Calu3 (cell line): ENCODE measurements around the gene BCKDHB. TPM values are rescaled to one million over a fixed set of nuclear protein-coding genes. Genes with fewer than 3 reads are reported as not detected.
"Not testable (repeated sequence)": the region's sequence is repeated elsewhere in the genome, so short reads cannot be mapped to it uniquely, and the experiment has no call there.

Experiments used
- BruUV-seq: library from RNA; stranded (reverse); fragments of 400-500 nt; replicated peaks from 2 replicates; lab custom pipeline; 2021; lab: Mats Ljungman, UMichigan
- CTCF ChIA-PET: fragments of 300-600 bp; sonication (Branson Sonifier 250); formaldehyde crosslinking; loops from one replicate; lab custom pipeline; 2022; ENCODE audit warnings: antibody characterized with exemption; lab: Charles Lee
- DNase-seq: peaks from one replicate; pipeline ENCODE4 v3.0.0; 2022
- H3K27ac Mint-ChIP-seq: one replicate; pipeline ENCODE4 v1.8.0; 2022; ENCODE audit warnings: mixed read lengths; ENCODE audit not compliant: unreplicated experiment
- H3K27me3 Mint-ChIP-seq: one replicate; pipeline ENCODE4 v1.8.0; 2022; ENCODE audit warnings: mixed read lengths; ENCODE audit not compliant: unreplicated experiment
- H3K36me3 Mint-ChIP-seq: one replicate; pipeline ENCODE4 v1.8.0; 2022; ENCODE audit warnings: mild to moderate bottlenecking, moderate library complexity, mixed read lengths; ENCODE audit not compliant: insufficient read depth, unreplicated experiment
- H3K4me1 Mint-ChIP-seq: one replicate; pipeline ENCODE4 v1.8.0; 2022; ENCODE audit warnings: mild to moderate bottlenecking, low read depth, mixed read lengths; ENCODE audit not compliant: unreplicated experiment
- H3K4me3 Mint-ChIP-seq: one replicate; pipeline ENCODE4 v1.8.0; 2022; ENCODE audit warnings: mild to moderate bottlenecking, low read depth, moderate library complexity, mixed read lengths; ENCODE audit not compliant: unreplicated experiment
- H3K9me3 Mint-ChIP-seq: one replicate; pipeline ENCODE4 v1.8.0; 2022; ENCODE audit warnings: low read depth, mixed read lengths; ENCODE audit not compliant: unreplicated experiment
- intact Hi-C: fragments of 100-400 bp; cut with micrococcal nuclease; formaldehyde crosslinking; loops from one replicate; pipeline ENCODE4 v1.10.0; 2022; ENCODE audit not compliant: unreplicated experiment
- total RNA-seq: library from RNA; stranded (reverse); gene quantifications from 2 replicates; pipeline ENCODE4 v1.2.3, GENCODE V29; 2022
- TF ChIP-seq, protein P1 (sequence below): fragments of 200-600 bp; IDR thresholded peaks from one replicate; pipeline ENCODE4 v1.8.0; 2022; ENCODE audit warnings: antibody characterized with exemption; ENCODE audit not compliant: unreplicated experiment

BCKDHB gene
- total RNA-seq, 1 experiment from 2014 or later = 24.9 TPM

DNA sequence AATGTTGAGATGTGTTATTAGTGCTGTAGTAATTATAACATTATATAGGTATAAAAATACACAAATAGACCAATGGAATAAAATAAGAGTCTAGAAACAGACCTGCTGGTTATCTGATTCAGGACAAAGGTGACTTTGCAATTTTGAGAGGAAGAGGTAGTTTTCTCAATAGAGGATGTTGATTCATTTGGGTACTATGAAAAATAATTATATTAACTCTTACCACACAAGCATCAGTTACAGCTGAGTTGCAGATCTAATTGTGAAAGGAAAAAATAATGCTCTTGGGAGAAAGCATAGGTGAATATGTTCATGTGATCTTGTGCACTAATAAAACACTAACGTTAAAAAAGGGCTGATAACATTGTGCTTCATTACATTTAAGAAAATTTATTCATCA lies 103.0 kb downstream of the BCKDHB start:
- H3K4me3 Mint-ChIP-seq = no peak overlapping the region
- H3K9me3 Mint-ChIP-seq = no peaks in the 10 kb centered on the region
- H3K36me3 Mint-ChIP-seq = peaks cover 4% of the 10 kb centered on the region
- peaks cover 21% of the 10 kb centered on the region for H3K4me1 Mint-ChIP-seq
- CTCF ChIA-PET = no interaction called here
- DNase-seq = no peak
- no peaks in the 10 kb centered on the region for H3K27me3 Mint-ChIP-seq
- intact Hi-C loops = no loop called here
- no peak overlapping the region for H3K27ac Mint-ChIP-seq
- BruUV-seq = no TSS peak
- TF ChIP-seq, protein P1, sequence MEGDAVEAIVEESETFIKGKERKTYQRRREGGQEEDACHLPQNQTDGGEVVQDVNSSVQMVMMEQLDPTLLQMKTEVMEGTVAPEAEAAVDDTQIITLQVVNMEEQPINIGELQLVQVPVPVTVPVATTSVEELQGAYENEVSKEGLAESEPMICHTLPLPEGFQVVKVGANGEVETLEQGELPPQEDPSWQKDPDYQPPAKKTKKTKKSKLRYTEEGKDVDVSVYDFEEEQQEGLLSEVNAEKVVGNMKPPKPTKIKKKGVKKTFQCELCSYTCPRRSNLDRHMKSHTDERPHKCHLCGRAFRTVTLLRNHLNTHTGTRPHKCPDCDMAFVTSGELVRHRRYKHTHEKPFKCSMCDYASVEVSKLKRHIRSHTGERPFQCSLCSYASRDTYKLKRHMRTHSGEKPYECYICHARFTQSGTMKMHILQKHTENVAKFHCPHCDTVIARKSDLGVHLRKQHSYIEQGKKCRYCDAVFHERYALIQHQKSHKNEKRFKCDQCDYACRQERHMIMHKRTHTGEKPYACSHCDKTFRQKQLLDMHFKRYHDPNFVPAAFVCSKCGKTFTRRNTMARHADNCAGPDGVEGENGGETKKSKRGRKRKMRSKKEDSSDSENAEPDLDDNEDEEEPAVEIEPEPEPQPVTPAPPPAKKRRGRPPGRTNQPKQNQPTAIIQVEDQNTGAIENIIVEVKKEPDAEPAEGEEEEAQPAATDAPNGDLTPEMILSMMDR = no peak

DNA sequence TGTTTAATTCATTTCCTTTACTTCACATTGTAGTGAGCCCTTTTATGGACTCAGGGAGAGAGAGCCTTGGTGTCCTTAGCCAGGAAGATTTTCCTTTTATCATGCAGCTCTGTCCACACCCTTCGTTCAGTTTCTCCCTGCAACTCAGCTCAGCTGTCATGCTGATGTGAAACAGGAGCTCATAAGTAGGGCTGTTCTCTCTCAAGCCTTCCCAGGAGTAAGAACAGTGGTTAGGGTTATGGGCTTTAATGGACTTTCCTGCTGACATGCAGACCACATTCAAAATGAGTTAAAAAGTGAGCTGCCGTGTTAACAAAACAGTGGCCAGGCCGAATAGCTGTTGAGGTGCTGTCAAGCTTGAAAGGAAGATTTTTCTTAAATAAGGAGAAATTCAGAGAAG lies 104.1 kb downstream of the BCKDHB start:
- no peak for DNase-seq
- H3K4me3 Mint-ChIP-seq = no peak overlapping the region
- BruUV-seq = no TSS peak
- TF ChIP-seq, protein P1 = no peak
- peaks cover 22% of the 10 kb centered on the region for H3K4me1 Mint-ChIP-seq
- intact Hi-C loops = loop anchor here (5.0 to 10.0 kb wide), 3 partner anchors 244 to 1544 kb away; partner anchors contain the start of gene TENT5A
- CTCF ChIA-PET = no interaction called here
- H3K36me3 Mint-ChIP-seq = no peaks in the 10 kb centered on the region
- no peaks in the 10 kb centered on the region for H3K9me3 Mint-ChIP-seq
- no peak overlapping the region for H3K27ac Mint-ChIP-seq
- H3K27me3 Mint-ChIP-seq = no peaks in the 10 kb centered on the region

DNA sequence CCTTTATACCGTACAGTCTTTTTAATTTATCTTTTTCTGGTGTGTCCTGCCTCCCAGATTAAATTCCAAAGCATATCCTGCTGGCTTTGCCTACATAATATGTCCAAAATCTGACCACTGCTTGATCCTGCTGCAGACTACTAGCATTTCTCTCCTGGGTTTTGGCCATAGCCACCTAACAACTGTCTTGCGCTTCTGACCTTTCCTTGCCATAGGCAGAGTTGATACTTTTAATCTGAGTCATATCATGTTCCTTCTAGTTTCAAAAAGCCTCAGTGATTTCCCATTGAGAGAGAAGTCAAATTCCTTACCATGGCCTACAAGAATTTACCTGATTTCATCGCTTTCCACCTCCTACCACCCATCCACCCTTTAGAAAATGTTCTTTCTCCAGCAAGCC lies 104.8 kb downstream of the BCKDHB start:
- DNase-seq = no peak
- no peaks in the 10 kb centered on the region for H3K9me3 Mint-ChIP-seq
- BruUV-seq = no TSS peak
- CTCF ChIA-PET = no interaction called here
- H3K4me3 Mint-ChIP-seq = no peak overlapping the region
- no peaks in the 10 kb centered on the region for H3K36me3 Mint-ChIP-seq
- H3K27ac Mint-ChIP-seq = no peak overlapping the region
- peaks cover 22% of the 10 kb centered on the region for H3K4me1 Mint-ChIP-seq
- intact Hi-C loops = loop anchor here (5.0 to 10.0 kb wide), 3 partner anchors 244 to 1544 kb away; partner anchors contain the start of gene TENT5A
- TF ChIP-seq, protein P1 = no peak
- H3K27me3 Mint-ChIP-seq = no peaks in the 10 kb centered on the region

- DNase-seq, H3K36me3 Mint-ChIP-seq, H3K9me3 Mint-ChIP-seq, H3K27me3 Mint-ChIP-seq, H3K27ac Mint-ChIP-seq, H3K4me3 Mint-ChIP-seq, CTCF ChIA-PET, BruUV-seq: not testable (repeated sequence)
- intact Hi-C loops = loop anchor here (5.0 to 10.0 kb wide), 3 partner anchors 243 to 1543 kb away; partner anchors contain the start of gene TENT5A
- peaks cover 22% of the 10 kb centered on the region for H3K4me1 Mint-ChIP-seq
Observed at GRCh38 chr6:80211890-80212289, 105.4 kb downstream of the BCKDHB start.

DNA sequence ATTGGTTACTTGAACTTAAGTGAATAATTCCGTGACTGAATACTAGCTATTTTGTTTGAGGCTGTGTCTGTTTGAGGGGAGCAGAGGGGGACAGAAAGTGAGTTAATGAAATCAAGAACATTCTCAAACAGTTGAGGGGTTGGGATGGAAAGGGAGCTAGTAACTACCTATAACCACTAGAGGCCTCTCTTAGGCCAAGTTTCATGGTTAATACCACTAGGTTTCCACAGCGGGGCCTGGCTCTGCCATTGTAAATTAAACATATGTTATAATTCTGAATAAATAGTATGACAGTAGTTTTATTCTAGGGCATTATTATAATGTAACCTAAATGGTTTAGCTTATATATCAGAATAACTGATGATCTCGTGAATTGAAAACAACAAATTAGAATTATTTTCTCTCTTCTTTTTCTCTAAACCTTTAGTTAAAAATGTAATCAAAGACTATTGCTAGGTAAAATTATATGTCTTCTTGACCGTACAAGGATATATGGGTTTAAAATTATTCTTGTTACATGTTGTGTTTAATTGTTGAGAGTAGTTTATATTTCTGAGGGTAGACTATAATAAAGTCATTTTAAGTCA lies 108.1 kb downstream of the BCKDHB start:
- H3K9me3 Mint-ChIP-seq = no peaks in the 10 kb centered on the region
- no peak overlapping the region for H3K4me3 Mint-ChIP-seq
- CTCF ChIA-PET = interaction anchor here (0.6 to 1.1 kb wide), 3 partner anchors 17 to 224 kb away, joined by 3 to 4 read pairs (median 3); no protein-coding TSS in a partner anchor
- intact Hi-C loops = loop anchor here (2.0 to 10.0 kb wide), 4 partner anchors 116 to 1540 kb away; partner anchors contain the start of gene TENT5A
- H3K4me1 Mint-ChIP-seq = peaks cover 22% of the 10 kb centered on the region
- DNase-seq = peak; percentile 39
- no peaks in the 10 kb centered on the region for H3K36me3 Mint-ChIP-seq
- TF ChIP-seq, protein P1 = peak; percentile 56
- BruUV-seq = no TSS peak
- no peak overlapping the region for H3K27ac Mint-ChIP-seq
- H3K27me3 Mint-ChIP-seq = no peaks in the 10 kb centered on the region
